Body of pancreas (tissue), 4 donors: ENCODE results near the gene ALG3. TPM values are rescaled to one million over a fixed set of nuclear protein-coding genes. Genes with fewer than 3 reads are reported as not detected.

Experiments
- ATAC-seq: fragments of 150-250 bp; one replicate; pipeline ENCODE4 v1.9.1; 2016
- DNase-seq, 4 donors: peaks; one replicate each; pipeline ENCODE4 v3.0.0-alpha.2; 2019
- H3K27ac ChIP-seq, 4 donors: fragments of 200-600 bp; sonication (generic); 1 replicate in 3 of 4; 2 replicates in 1 of 4; pipeline versions ENCODE4 v1.5.1 to v1.6.1; 2016 to 2019; ENCODE audit warnings: mild to moderate bottlenecking in 1 of 4, mixed read lengths in 1 of 4, moderate library complexity in 1 of 4
- H3K27me3 ChIP-seq, 2 donors: fragments of 200-600 bp; sonication (generic); one replicate each; pipeline ENCODE4 v1.6.0; 2016; ENCODE audit warnings: mild to moderate bottlenecking in 1 of 2
- H3K36me3 ChIP-seq, 2 donors: fragments of 200-600 bp; sonication (generic); replicated peaks in 1 of 2; 2 replicates each; pipeline ENCODE4 v1.5.1; 2016; ENCODE audit warnings: low read depth in 2 of 2; ENCODE audit not compliant: insufficient read depth in 1 of 2
- H3K4me1 ChIP-seq: fragments of 200-600 bp; sonication (generic); one replicate; pipeline ENCODE4 v1.6.0; 2016
- H3K4me3 ChIP-seq, 2 donors: fragments of 200-600 bp; sonication (generic); 1 replicate in 1 of 2; 2 replicates in 1 of 2; pipeline ENCODE4 v1.5.1; 2016 to 2019
- H3K9me3 ChIP-seq, 3 donors: fragments of 200-600 bp; sonication (generic); 1 replicate in 2 of 3; 2 replicates in 1 of 3; pipeline ENCODE4 v1.5.1; 2016
- CTCF ChIP-seq, 7 experiments: fragments of 450-650 bp in 4 of 7; fragments of 200-600 bp in 3 of 7; sonication (generic) in 3 of 7; IDR thresholded peaks; one replicate each; pipeline ENCODE4 v1.5.1; 2016 to 2019; ENCODE audit warnings: antibody characterized with exemption in 7 of 7
- POLR2A ChIP-seq, 3 donors: fragments of 450-650 bp; IDR thresholded peaks; one replicate each; pipeline ENCODE4 v1.6.1; 2016; ENCODE audit warnings: antibody characterized with exemption in 3 of 3, mild to moderate bottlenecking in 2 of 3
- WGBS, 2 donors: methylation state at CpG; one replicate each; pipeline ENCODE4 v1.1.5; 2017; 5-methylcytosine and 5-hydroxymethylcytosine counted together
- intact Hi-C: fragments of 100-400 bp; cut with DNase I; formaldehyde crosslinking; loops from one replicate; pipeline ENCODE4 v1.15.1; 2023
- total RNA-seq, 2 donors: library from RNA; depleted of rRNA; stranded (reverse); fragments of >200 nt; gene quantifications; one replicate each; pipeline ENCODE4 v1.1.0, GENCODE V29; 2016

Gene ALG3
- total RNA-seq, 2 donors from 2014 or later = 32.4 to 67.6 TPM

DNA sequence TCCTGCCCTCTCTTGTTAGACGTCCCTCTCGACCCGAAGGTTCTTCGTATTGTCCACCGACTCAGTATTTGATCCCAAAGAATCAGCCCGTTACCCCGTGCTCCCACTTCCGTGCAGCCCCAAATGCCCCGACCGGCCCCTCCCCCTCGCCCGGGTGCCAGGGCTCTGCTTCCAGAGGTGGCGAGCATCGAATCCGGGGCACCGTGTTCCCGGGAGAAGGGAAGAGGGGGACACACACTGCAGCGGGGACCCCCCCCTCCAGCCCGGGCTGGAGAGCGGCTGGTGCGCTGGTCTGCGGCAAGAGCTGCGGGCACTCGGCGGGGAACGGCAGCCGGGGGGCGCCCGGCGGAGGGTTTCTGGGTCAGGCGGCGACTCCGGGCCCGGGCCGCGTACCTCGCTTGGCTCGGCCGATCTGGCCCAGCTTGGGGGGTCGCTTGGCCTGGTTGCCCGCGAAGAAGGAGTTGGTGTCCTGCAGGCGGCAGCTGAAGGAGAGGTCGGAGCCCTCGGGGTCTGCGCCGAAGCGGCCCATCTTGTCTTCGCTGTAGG lies 12.0 kb upstream of the ALG3 start:
- Histone ChIP-seq H3K4me3 (peak overlapping the region; percentile 21 to 34), H3K36me3 (no peaks in the 10 kb centered on the region), H3K27ac (peak overlapping the region; percentile 74 to 88 (median 86)), H3K27me3 (no peaks in the 10 kb centered on the region), H3K9me3 (no peaks in the 10 kb centered on the region), H3K4me1 (peaks cover 30% of the 10 kb centered on the region)
- 0 to 1% methylated on average over 14 to 49 of the region's 49 CpGs for WGBS, 2 donors
- DNase-seq (peak; percentile 32 to 51 (median 42)), ATAC-seq (no peak)
- intact Hi-C loops = no loop called here
- TF ChIP-seq POLR2A (IDR thresholded peaks at IDR 0.05) (no peak), CTCF (IDR thresholded peaks at IDR 0.05) (no peak)

- no peak for TF ChIP-seq CTCF (IDR thresholded peaks at IDR 0.05)
- TF ChIP-seq POLR2A (IDR thresholded peaks at IDR 0.05) = peak in 1 of 3 donors; percentile 35
- DNase-seq = peak; percentile 51 to 70 (median 60)
- intact Hi-C loops = no loop called here
- Histone ChIP-seq H3K4me3 (peak overlapping the region; percentile 21 to 34), H3K9me3 (no peaks in the 10 kb centered on the region), H3K36me3 (no peaks in the 10 kb centered on the region), H3K27ac (peak overlapping the region in 3 of 4 donors; percentile 74 to 88 (median 86)), H3K27me3 (no peaks in the 10 kb centered on the region), H3K4me1 (peaks cover 30% of the 10 kb centered on the region)
- ATAC-seq = peak; percentile 36
- WGBS, 2 donors = 1 to 5% methylated on average over 15 to 56 of the region's 91 CpGs
Measured at GRCh38 chr3:184259878-184260723, 11.3 kb upstream of the ALG3 start.

- TF ChIP-seq CTCF (IDR thresholded peaks at IDR 0.05) (no peak), POLR2A (IDR thresholded peaks at IDR 0.05) (no peak)
- intact Hi-C loops = no loop called here
- no peaks in the 10 kb centered on the region for H3K36me3 ChIP-seq
- no peak for DNase-seq
- no peak overlapping the region for H3K4me3 ChIP-seq
- no peak for ATAC-seq
- H3K4me1 ChIP-seq = peaks cover 30% of the 10 kb centered on the region
- no peaks in the 10 kb centered on the region for H3K27me3 ChIP-seq
- WGBS, 2 donors = 17 to 60% methylated on average over 5 to 24 of the region's 28 CpGs
- H3K9me3 ChIP-seq = no peaks in the 10 kb centered on the region
- no peak overlapping the region for H3K27ac ChIP-seq
Measured at GRCh38 chr3:184259396-184259877, 10.7 kb upstream of the ALG3 start.

GRCh38 chr3:184258926-184259325 lies 10.2 kb upstream of the ALG3 start:
- 81 to 83% methylated on average over 3 to 5 of the region's 5 CpGs for WGBS, 2 donors
- TF ChIP-seq CTCF (IDR thresholded peaks at IDR 0.05) = no peak
- TF ChIP-seq POLR2A (IDR thresholded peaks at IDR 0.05) = no peak
- Histone ChIP-seq H3K27me3 (no peaks in the 10 kb centered on the region), H3K4me1 (peaks cover 30% of the 10 kb centered on the region), H3K36me3 (no peaks in the 10 kb centered on the region), H3K4me3 (no peak overlapping the region), H3K9me3 (no peaks in the 10 kb centered on the region), H3K27ac (no peak overlapping the region)
- intact Hi-C loops = no loop called here
- no peak for ATAC-seq
- no peak for DNase-seq
